Smooth muscle cell (in vitro differentiated cells): ENCODE results near the gene CTIF. TPM values are rescaled to one million over a fixed set of nuclear protein-coding genes. Genes with fewer than 3 reads are reported as not detected.

ENCODE experiments used
- DNase-seq: peaks from one replicate; lab custom pipeline; 2025; ENCODE audit not compliant: unreplicated experiment; lab: John Stamatoyannopoulos, UW
- H2AFZ ChIP-seq: fragments of 200-600 bp; sonication (generic); 2 replicates; pipeline ENCODE4 v1.6.0; 2016; ENCODE audit warnings: antibody characterized with exemption, low read depth, mild to moderate bottlenecking
- H3F3A ChIP-seq: fragments of 200-600 bp; sonication (generic); 2 replicates; pipeline ENCODE4 v1.6.0; 2017; ENCODE audit warnings: antibody characterized with exemption, low read depth
- H3K27ac ChIP-seq: fragments of 200-600 bp; sonication (generic); 2 replicates; pipeline ENCODE4 v1.5.1; 2016; ENCODE audit warnings: low read depth, mild to moderate bottlenecking
- H3K27me3 ChIP-seq: fragments of 200-600 bp; sonication (generic); 2 replicates; pipeline ENCODE4 v1.6.1; 2016; ENCODE audit warnings: low read depth, mild to moderate bottlenecking
- H3K36me3 ChIP-seq: fragments of 200-600 bp; sonication (generic); 2 replicates; pipeline ENCODE4 v1.5.1; 2016; ENCODE audit warnings: low read depth
- H3K4me1 ChIP-seq: fragments of 200-600 bp; sonication (generic); 2 replicates; pipeline ENCODE4 v1.5.1; 2016; ENCODE audit warnings: low read depth
- H3K4me2 ChIP-seq: fragments of 200-600 bp; sonication (generic); 2 replicates; pipeline ENCODE4 v1.6.0; 2016; ENCODE audit warnings: mild to moderate bottlenecking
- H3K4me3 ChIP-seq: fragments of 200-600 bp; sonication (generic); 2 replicates; pipeline ENCODE4 v1.5.1; 2016; ENCODE audit warnings: mild to moderate bottlenecking
- H3K79me2 ChIP-seq: fragments of 200-600 bp; sonication (generic); 2 replicates; pipeline ENCODE4 v1.6.0; 2016; ENCODE audit warnings: low read depth, mild to moderate bottlenecking
- H3K9ac ChIP-seq: fragments of 200-600 bp; sonication (generic); 2 replicates; pipeline ENCODE4 v1.6.0; 2016; ENCODE audit warnings: low read depth
- H3K9me3 ChIP-seq: fragments of 200-600 bp; sonication (generic); replicated peaks from 2 replicates; pipeline ENCODE4 v1.5.1; 2016; ENCODE audit warnings: low read depth
- H4K20me1 ChIP-seq: fragments of 200-600 bp; sonication (generic); 2 replicates; pipeline ENCODE4 v1.6.0; 2016; ENCODE audit warnings: low read depth
- WGBS: methylation state at CpG from one replicate; pipeline ENCODE4 v1.1.7; 2016; ENCODE audit warnings: low lambda C conversion rate; 5-methylcytosine and 5-hydroxymethylcytosine counted together
- polyA plus RNA-seq: library from polyadenylated mRNA; unstranded; fragments of >200 nt; fragmentation: Nextera tagmentation; extraction: Ambion mirVana; gene quantifications from 2 replicates; pipeline ENCODE4 v1.2.1, GENCODE V29; 2016
- total RNA-seq: library from RNA; depleted of rRNA; stranded (reverse); fragments of >200 nt; gene quantifications from 2 replicates; pipeline ENCODE4 v1.2.3, GENCODE V29; 2014
- TF ChIP-seq, protein P1 (sequence below): fragments of 200-600 bp; sonication (generic); IDR thresholded peaks from 2 replicates; pipeline ENCODE4 v1.5.1; 2017; ENCODE audit warnings: borderline replicate concordance, mild to moderate bottlenecking, antibody characterized with exemption; ENCODE audit not compliant: insufficient read depth, poor library complexity, severe bottlenecking

Gene CTIF
- total and polyA plus RNA-seq, 2 experiments from 2014 or later = 22.2 to 25.3 TPM

DNA sequence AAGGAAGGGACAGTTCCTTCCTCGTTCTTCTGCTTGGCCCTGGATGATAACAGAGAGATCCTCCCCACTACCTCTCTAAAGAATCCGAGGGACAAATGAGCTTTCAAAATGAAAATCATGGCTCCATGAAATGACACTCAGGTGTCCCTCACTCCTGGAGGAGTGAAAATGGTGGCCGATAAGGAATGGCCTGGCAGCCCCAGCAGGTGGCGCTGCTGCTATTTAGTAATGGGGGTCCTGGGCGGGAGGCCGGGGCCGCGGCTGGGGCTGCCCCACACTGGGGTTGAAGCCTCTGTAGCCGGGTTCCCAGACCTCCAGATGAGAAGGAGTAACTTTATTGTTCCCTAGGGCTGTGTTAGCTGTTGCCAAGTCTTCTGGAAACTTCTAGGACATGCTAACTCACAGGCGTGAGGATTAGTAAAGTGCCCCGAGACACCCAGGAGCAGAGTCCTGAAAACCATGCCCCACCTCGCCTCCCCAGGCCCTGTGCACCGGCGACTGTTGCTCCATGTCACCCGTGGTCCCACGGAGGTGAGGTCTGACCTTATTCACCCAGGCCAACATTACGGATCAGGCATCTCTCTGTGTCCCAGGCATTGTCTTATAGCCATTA, 138.0 kb downstream of the CTIF start:
- H3K27ac ChIP-seq = peak overlapping the region; percentile 74
- H3K4me1 ChIP-seq = peaks cover 20% of the 10 kb centered on the region
- H3K27me3 ChIP-seq = no peaks in the 10 kb centered on the region
- peaks cover 44% of the 10 kb centered on the region for H3K79me2 ChIP-seq
- TF ChIP-seq, protein P1, sequence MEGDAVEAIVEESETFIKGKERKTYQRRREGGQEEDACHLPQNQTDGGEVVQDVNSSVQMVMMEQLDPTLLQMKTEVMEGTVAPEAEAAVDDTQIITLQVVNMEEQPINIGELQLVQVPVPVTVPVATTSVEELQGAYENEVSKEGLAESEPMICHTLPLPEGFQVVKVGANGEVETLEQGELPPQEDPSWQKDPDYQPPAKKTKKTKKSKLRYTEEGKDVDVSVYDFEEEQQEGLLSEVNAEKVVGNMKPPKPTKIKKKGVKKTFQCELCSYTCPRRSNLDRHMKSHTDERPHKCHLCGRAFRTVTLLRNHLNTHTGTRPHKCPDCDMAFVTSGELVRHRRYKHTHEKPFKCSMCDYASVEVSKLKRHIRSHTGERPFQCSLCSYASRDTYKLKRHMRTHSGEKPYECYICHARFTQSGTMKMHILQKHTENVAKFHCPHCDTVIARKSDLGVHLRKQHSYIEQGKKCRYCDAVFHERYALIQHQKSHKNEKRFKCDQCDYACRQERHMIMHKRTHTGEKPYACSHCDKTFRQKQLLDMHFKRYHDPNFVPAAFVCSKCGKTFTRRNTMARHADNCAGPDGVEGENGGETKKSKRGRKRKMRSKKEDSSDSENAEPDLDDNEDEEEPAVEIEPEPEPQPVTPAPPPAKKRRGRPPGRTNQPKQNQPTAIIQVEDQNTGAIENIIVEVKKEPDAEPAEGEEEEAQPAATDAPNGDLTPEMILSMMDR = peak; percentile 99
- peak overlapping the region; percentile 61 for H3K9ac ChIP-seq
- H3K36me3 ChIP-seq = no peaks in the 10 kb centered on the region
- H2AFZ ChIP-seq = no peak overlapping the region
- H3K9me3 ChIP-seq = no peaks in the 10 kb centered on the region
- no peak overlapping the region for H3K4me3 ChIP-seq
- H4K20me1 ChIP-seq = peaks cover 10% of the 10 kb centered on the region
- 39% methylated on average over 17 of the region's 17 CpGs for WGBS
- peaks cover 8% of the 10 kb centered on the region for H3F3A ChIP-seq
- peak overlapping the region; percentile 34 for H3K4me2 ChIP-seq
- DNase-seq = peak; percentile 38

- Histone ChIP-seq H3K4me3 (no peak overlapping the region), H3K27ac (peak overlapping the region; percentile 74), H2AFZ (no peak overlapping the region), H3K36me3 (no peaks in the 10 kb centered on the region), H3K4me2 (no peak overlapping the region), H3K79me2 (peaks cover 44% of the 10 kb centered on the region), H3K9me3 (no peaks in the 10 kb centered on the region), H3K27me3 (no peaks in the 10 kb centered on the region), H4K20me1 (peaks cover 10% of the 10 kb centered on the region), H3K4me1 (peaks cover 20% of the 10 kb centered on the region), H3F3A (peaks cover 8% of the 10 kb centered on the region), H3K9ac (no peak overlapping the region)
- no peak for DNase-seq
- TF ChIP-seq, protein P1 = no peak
- WGBS = 93% methylated on average over 16 of the region's 16 CpGs
Observed at GRCh38 chr18:48678237-48679115, 139.6 kb downstream of the CTIF start.

DNA sequence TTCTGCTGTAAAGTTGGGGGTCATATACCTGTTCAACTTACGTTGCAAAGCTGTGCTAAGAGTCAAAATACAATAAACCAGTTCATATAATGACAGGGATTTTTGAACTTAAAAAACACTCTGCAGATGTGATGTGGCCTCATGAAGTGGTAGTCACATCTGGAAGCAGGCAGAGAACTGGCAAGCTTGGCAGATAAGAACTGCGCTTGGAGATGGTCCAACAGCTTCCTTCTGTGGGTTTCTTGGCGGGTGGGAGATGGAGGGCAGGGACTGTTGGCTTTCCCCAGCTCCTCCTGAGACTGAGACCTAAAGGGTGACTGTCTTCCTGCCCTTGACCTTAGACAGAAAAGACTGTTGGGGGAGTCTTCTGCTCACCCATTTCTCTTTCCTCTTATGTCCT, 140.4 kb downstream of the CTIF start:
- 54% methylated on average over 3 of the region's 3 CpGs for WGBS
- no peak for DNase-seq

More for the DNA sequence above, 140.4 kb downstream of the CTIF start:
- peak overlapping the region; percentile 49 for H3K27ac ChIP-seq
- peak overlapping the region; percentile 14 for H3K4me2 ChIP-seq
- no peak overlapping the region for H3K9ac ChIP-seq
- H3K9me3 ChIP-seq = no peaks in the 10 kb centered on the region
- no peak overlapping the region for H3K4me3 ChIP-seq
- TF ChIP-seq, protein P1 = no peak
- peaks cover 8% of the 10 kb centered on the region for H3F3A ChIP-seq
- no peaks in the 10 kb centered on the region for H3K36me3 ChIP-seq
- peaks cover 20% of the 10 kb centered on the region for H3K4me1 ChIP-seq
- H4K20me1 ChIP-seq = peaks cover 7% of the 10 kb centered on the region
- no peak overlapping the region for H2AFZ ChIP-seq
- no peaks in the 10 kb centered on the region for H3K27me3 ChIP-seq
- H3K79me2 ChIP-seq = peaks cover 44% of the 10 kb centered on the region
